ENCODE data around the gene KMT2B. TPM values are rescaled to one million over a fixed set of nuclear protein-coding genes. Genes with fewer than 3 reads are reported as not detected.
A peak's percentile ranks its signal among the peaks of the same experiment; 100 is the strongest.

KMT2B gene
- total RNA-seq, 2 experiments from 2014 or later: 47.0 to 54.2 TPM

DNA sequence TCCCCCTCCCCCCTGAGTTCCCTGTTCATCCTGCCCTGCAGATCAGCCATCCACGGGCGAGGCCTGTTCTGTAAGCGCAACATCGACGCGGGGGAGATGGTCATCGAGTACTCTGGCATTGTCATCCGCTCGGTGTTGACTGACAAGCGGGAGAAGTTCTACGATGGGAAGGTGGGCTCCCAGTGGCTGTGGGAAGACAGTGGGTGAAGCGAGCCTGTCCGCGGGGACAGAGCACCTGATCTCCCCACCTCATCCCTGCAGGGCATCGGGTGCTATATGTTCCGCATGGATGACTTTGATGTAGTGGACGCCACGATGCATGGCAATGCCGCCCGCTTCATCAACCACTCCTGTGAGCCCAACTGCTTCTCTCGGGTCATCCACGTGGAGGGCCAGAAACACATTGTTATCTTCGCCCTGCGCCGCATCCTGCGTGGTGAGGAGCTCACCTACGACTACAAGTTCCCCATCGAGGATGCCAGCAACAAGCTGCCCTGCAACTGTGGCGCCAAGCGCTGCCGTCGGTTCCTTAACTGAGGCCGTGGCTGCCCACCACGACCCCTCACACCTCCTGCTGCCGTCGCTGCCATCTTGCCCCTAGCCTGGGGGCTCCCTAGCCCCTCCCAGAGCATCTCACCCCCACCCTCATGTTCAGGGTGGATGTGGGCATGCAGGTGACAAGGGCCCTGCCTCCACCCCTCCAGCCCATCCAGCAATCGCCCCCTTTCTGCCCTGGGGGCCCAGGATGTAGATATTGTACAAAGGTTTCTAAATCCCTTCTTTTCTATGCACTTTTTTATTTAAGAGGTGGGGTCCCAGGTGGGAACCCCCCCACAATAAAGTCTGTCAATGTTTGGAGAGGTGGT is 20.5 kb downstream of the KMT2B start:
- POLR2A ChIA-PET: interaction anchor here (1.4 to 3.2 kb wide), 3 partner anchors 18 to 25 kb away, joined by 4 to 34 read pairs (median 7); no protein-coding TSS in a partner anchor
- CTCF ChIA-PET: interaction anchor here (1.1 to 1.6 kb wide), 4 partner anchors 20 to 81 kb away, joined by 3 to 4 read pairs (median 4); no protein-coding TSS in a partner anchor
- intact Hi-C loops (cut with micrococcal nuclease): no loop called here
- Mint-ChIP-seq H3K4me1 (ENCODE audit: low read depth) (peaks cover 19% of the 10 kb centered on the region), H3K27me3 (no peaks in the 10 kb centered on the region), H3K4me3 (no peak overlapping the region), H3K36me3 (peaks cover 55% of the 10 kb centered on the region), H3K27ac (no peak overlapping the region), H3K9me3 (no peaks in the 10 kb centered on the region)
- DNase-seq: no peak

GRCh38 chr19:35738887-35739229 is 21.1 kb downstream of the KMT2B start:
- Mint-ChIP-seq H3K27ac (no peak overlapping the region), H3K9me3 (no peaks in the 10 kb centered on the region), H3K4me3 (no peak overlapping the region), H3K36me3 (peaks cover 56% of the 10 kb centered on the region), H3K4me1 (ENCODE audit: low read depth) (peaks cover 23% of the 10 kb centered on the region), H3K27me3 (no peaks in the 10 kb centered on the region)
- POLR2A ChIA-PET: interaction anchor here (3.2 kb wide), 1 partner anchor 19 kb away, joined by 34 read pairs; no protein-coding TSS in a partner anchor
- CTCF ChIA-PET: interaction anchor here (1.2 to 1.6 kb wide), 2 partner anchors 21 to 46 kb away, joined by 3 to 4 read pairs; no protein-coding TSS in a partner anchor
- DNase-seq: no peak
- intact Hi-C loops (cut with micrococcal nuclease): no loop called here

- DNase-seq: no peak
- intact Hi-C loops (cut with micrococcal nuclease): loop anchor here (1.0 to 10.0 kb wide), 5 partner anchors 22 to 475 kb away; partner anchors contain the start of genes COX6B1, ETV2, OVOL3 and POLR2I
- peaks cover 51% of the 10 kb centered on the region for H3K36me3 Mint-ChIP-seq
- no peak overlapping the region for H3K27ac Mint-ChIP-seq
- no peaks in the 10 kb centered on the region for H3K27me3 Mint-ChIP-seq
- ChIA-PET CTCF (interaction anchor here (1.2 to 3.6 kb wide), 4 partner anchors 21 to 47 kb away, joined by 3 to 24 read pairs (median 4); no protein-coding TSS in a partner anchor), POLR2A (interaction anchor here (0.6 to 3.2 kb wide), 5 partner anchors 9 to 196 kb away, joined by 3 to 34 read pairs (median 6); no protein-coding TSS in a partner anchor)
- H3K9me3 Mint-ChIP-seq: no peaks in the 10 kb centered on the region
- peaks cover 29% of the 10 kb centered on the region for H3K4me1 Mint-ChIP-seq (ENCODE audit: low read depth)
- peak overlapping the region; percentile 89 for H3K4me3 Mint-ChIP-seq
These were observed 21.7 kb downstream of the KMT2B start for GRCh38 chr19:35739275-35740107.

GRCh38 chr19:35740108-35740422 is 22.3 kb downstream of the KMT2B start:
- ChIA-PET CTCF (interaction anchor here (1.0 to 3.6 kb wide), 5 partner anchors 21 to 45 kb away, joined by 3 to 24 read pairs (median 4); partner anchors contain the start of gene ZBTB32), POLR2A (interaction anchor here (0.5 to 3.2 kb wide), 9 partner anchors 9 to 195 kb away, joined by 3 to 34 read pairs (median 3); no protein-coding TSS in a partner anchor)
- Mint-ChIP-seq H3K36me3 (peaks cover 48% of the 10 kb centered on the region), H3K9me3 (no peaks in the 10 kb centered on the region), H3K4me3 (peak overlapping the region; percentile 89), H3K27ac (no peak overlapping the region), H3K27me3 (no peaks in the 10 kb centered on the region), H3K4me1 (ENCODE audit: low read depth) (peaks cover 30% of the 10 kb centered on the region)
- intact Hi-C loops (cut with micrococcal nuclease): loop anchor here (1.0 to 10.0 kb wide), 5 partner anchors 23 to 475 kb away; partner anchors contain the start of genes COX6B1, ETV2, OVOL3 and POLR2I
- no peak for DNase-seq

DNA sequence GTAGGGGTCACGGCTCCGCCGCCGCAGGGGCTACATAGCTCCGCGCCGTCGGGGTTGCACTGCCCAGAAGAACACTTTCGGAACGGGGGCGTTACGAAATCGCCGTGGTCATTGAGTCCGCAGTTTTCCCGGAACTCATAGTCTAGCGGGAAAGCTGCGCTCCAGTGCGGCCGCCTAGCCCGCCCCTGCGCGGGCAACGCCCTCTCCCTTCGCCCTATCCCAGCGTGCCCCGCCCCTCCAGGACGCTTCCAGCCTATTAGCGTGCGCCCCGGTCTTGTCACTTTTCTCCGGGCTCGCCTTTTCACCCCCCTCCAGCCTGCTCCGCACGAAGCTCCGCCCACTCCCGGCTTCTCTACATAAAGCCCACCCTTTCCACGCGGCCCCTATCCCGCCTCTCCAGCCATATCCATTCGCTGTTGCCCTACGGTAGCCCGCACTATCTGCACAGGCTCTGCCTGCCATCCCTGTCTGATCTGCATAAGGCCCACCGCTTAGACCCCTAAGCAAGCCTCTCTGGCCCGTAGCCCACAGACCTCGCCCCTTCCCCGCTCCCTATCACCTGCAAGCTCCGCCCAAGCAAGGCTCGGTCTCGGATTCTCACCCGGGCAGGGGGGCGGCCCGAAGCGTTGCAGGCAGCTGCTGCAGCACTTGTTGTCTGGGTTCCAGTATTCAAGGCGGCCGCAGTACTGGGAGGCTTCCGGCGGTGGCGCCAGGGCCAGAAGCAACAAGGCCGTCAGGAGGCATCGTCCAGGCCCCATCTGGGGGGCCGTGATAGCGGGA is 22.8 kb downstream of the KMT2B start:
- H3K9me3 Mint-ChIP-seq: no peaks in the 10 kb centered on the region
- H3K4me1 Mint-ChIP-seq (ENCODE audit: low read depth): peaks cover 31% of the 10 kb centered on the region
- H3K27me3 Mint-ChIP-seq: no peaks in the 10 kb centered on the region
- H3K36me3 Mint-ChIP-seq: peaks cover 44% of the 10 kb centered on the region
- peak overlapping the region; percentile 90 for H3K27ac Mint-ChIP-seq
- peak overlapping the region; percentile 89 for H3K4me3 Mint-ChIP-seq
- CTCF ChIA-PET: interaction anchor here (1.0 to 3.6 kb wide), 7 partner anchors 22 to 92 kb away, joined by 3 to 24 read pairs (median 4); partner anchors contain the start of genes COX6B1 and ZBTB32
- intact Hi-C loops (cut with micrococcal nuclease): loop anchor here (1.0 to 10.0 kb wide), 5 partner anchors 23 to 474 kb away; partner anchors contain the start of genes COX6B1, ETV2, OVOL3 and POLR2I
- POLR2A ChIA-PET: interaction anchor here (0.5 to 3.2 kb wide), 9 partner anchors 10 to 191 kb away, joined by 3 to 34 read pairs (median 3); partner anchors contain the start of genes HSPB6 and PROSER3
- peak; percentile 98 for DNase-seq

- Mint-ChIP-seq H3K27me3 (no peaks in the 10 kb centered on the region), H3K36me3 (peaks cover 43% of the 10 kb centered on the region), H3K9me3 (no peaks in the 10 kb centered on the region), H3K27ac (peak overlapping the region; percentile 98), H3K4me3 (peak overlapping the region; percentile 93), H3K4me1 (ENCODE audit: low read depth) (peaks cover 37% of the 10 kb centered on the region)
- intact Hi-C loops (cut with micrococcal nuclease): loop anchor here (2.0 to 10.0 kb wide), 4 partner anchors 44 to 474 kb away; partner anchors contain the start of genes COX6B1, ETV2, OVOL3 and POLR2I
- DNase-seq: no peak
- CTCF ChIA-PET: interaction anchor here (1.0 to 3.6 kb wide), 7 partner anchors 23 to 93 kb away, joined by 3 to 24 read pairs (median 4); partner anchors contain the start of genes COX6B1 and ZBTB32
- POLR2A ChIA-PET: interaction anchor here (0.6 to 3.2 kb wide), 6 partner anchors 11 to 129 kb away, joined by 3 to 34 read pairs (median 7); partner anchors contain the start of genes HSPB6 and PROSER3
These were observed 23.4 kb downstream of the KMT2B start for GRCh38 chr19:35741203-35741515.

GRCh38 chr19:35742121-35742724 is 24.4 kb downstream of the KMT2B start, which contains the start of gene IGFLR1:
Gene IGFLR1, minus strand, starts transcription at chr19:35742452. Its CDS starts 1,272 bp downstream, at chr19:35741180.
- Mint-ChIP-seq H3K4me3 (peak within 1 kb of the TSS; percentile 93), H3K9me3 (no peaks in the 10 kb centered on the region), H3K4me1 (ENCODE audit: low read depth) (peaks cover 39% of the 10 kb centered on the region), H3K27ac (peak within 1 kb of the TSS; percentile 98), H3K27me3 (no peaks in the 10 kb centered on the region), H3K36me3 (peaks cover 35% of the 10 kb centered on the region)
- peak; percentile 89 for DNase-seq
- CTCF ChIA-PET: interaction anchor here (1.2 to 3.6 kb wide), 5 partner anchors 15 to 189 kb away, joined by 3 to 24 read pairs (median 5); no protein-coding TSS in a partner anchor
- POLR2A ChIA-PET: interaction anchor here (0.7 to 4.3 kb wide), 5 partner anchors 17 to 40 kb away, joined by 3 to 45 read pairs (median 3); no protein-coding TSS in a partner anchor
- intact Hi-C loops (cut with micrococcal nuclease): loop anchor here (10.0 kb wide), 3 partner anchors 97 to 473 kb away; partner anchors contain the start of genes COX6B1, ETV2, OVOL3 and POLR2I

GRCh38 chr19:35743640-35744429 is 26.0 kb downstream of the KMT2B start:
- POLR2A ChIA-PET: interaction anchor here (1.6 to 4.3 kb wide), 3 partner anchors 21 to 31 kb away, joined by 4 to 45 read pairs (median 13); partner anchors contain the start of gene KMT2B
- Mint-ChIP-seq H3K27ac (peak overlapping the region; percentile 98), H3K4me3 (peak overlapping the region; percentile 93), H3K27me3 (no peaks in the 10 kb centered on the region), H3K36me3 (peaks cover 25% of the 10 kb centered on the region), H3K9me3 (no peaks in the 10 kb centered on the region), H3K4me1 (ENCODE audit: low read depth) (peaks cover 45% of the 10 kb centered on the region)
- intact Hi-C loops (cut with micrococcal nuclease): loop anchor here (2.0 to 10.0 kb wide), 6 partner anchors 27 to 471 kb away; partner anchors contain the start of genes ARHGAP33, COX6B1, ETV2 and NFKBID
- no peak for DNase-seq
- CTCF ChIA-PET: interaction anchor here (0.7 to 2.4 kb wide), 6 partner anchors 12 to 187 kb away, joined by 3 to 12 read pairs (median 5); no protein-coding TSS in a partner anchor
